GM18505 (cell line): ENCODE measurements around the gene DHCR7.

ENCODE experiments used
- ATAC-seq: cut with Tn5 transposase; IDR thresholded peaks from one replicate; pipeline ENCODE4 v1.9.1; 2021; ENCODE audit not compliant: unreplicated experiment
- POLR2A ChIP-seq: IDR thresholded peaks from 4 replicates; pipeline ENCODE4 v1.6.1; 2011; ENCODE audit warnings: borderline replicate concordance; ENCODE audit not compliant: insufficient read depth, insufficient read length; ENCODE audit errors: extremely low read depth

The DHCR7 gene

GRCh38 chr11:71395774-71396173 is 52.4 kb downstream of the DHCR7 start:
- ATAC-seq, result no peak
- TF ChIP-seq POLR2A, result no peak

DNA sequence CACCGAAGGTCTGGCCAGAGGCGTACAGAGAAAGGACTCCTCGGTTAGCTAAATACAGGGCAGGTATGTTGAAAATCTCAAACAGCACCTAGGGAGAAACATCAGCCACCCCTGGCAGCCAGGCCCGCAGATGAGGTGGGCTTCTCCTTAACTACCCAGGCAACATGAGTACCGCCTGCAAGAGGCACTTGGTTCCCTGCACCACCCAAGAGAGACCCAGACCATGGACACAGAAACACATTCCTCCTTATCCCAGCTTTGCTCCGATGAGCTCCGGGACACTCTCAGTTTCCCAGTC is 53.0 kb downstream of the DHCR7 start:
- no peak for ATAC-seq
- no peak for TF ChIP-seq POLR2A

GRCh38 chr11:71393283-71393682 is 54.9 kb downstream of the DHCR7 start:
- ATAC-seq, result no peak
- no peak for TF ChIP-seq POLR2A

GRCh38 chr11:71391796-71392195 is 56.4 kb downstream of the DHCR7 start:
- no peak for TF ChIP-seq POLR2A
- ATAC-seq, result no peak

GRCh38 chr11:71391352-71391751 is 56.8 kb downstream of the DHCR7 start:
- TF ChIP-seq POLR2A, result no peak
- ATAC-seq, result no peak

DNA sequence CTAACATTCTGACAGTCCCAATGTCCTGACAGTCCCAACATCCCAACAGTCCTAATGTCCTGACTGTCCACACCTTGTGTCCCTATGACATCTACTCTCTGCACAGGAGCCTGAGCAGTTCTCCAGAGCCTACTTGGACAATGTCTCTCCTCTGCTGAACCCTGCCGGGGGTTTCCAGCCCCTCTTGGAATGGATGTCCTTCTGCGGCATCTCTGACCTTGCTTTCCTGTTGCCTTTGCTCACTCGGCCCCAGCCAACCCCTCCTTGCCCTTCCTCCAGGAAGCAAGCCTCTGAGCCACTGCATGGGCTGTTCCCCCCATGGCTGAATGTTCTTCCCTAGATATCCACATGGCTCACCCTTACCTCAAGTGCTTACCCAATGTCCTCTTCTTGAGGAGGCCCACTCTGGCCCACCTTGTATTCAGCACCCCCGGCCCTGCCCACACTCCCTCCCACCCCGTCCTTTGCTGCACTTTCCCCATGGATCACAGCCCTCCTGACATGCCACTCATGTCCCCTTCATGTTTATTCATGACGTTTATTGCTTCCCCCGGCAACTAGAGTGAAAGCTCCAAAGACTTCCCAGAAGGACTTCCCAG is 59.5 kb downstream of the DHCR7 start:
- no peak for ATAC-seq
- no peak for TF ChIP-seq POLR2A

DNA sequence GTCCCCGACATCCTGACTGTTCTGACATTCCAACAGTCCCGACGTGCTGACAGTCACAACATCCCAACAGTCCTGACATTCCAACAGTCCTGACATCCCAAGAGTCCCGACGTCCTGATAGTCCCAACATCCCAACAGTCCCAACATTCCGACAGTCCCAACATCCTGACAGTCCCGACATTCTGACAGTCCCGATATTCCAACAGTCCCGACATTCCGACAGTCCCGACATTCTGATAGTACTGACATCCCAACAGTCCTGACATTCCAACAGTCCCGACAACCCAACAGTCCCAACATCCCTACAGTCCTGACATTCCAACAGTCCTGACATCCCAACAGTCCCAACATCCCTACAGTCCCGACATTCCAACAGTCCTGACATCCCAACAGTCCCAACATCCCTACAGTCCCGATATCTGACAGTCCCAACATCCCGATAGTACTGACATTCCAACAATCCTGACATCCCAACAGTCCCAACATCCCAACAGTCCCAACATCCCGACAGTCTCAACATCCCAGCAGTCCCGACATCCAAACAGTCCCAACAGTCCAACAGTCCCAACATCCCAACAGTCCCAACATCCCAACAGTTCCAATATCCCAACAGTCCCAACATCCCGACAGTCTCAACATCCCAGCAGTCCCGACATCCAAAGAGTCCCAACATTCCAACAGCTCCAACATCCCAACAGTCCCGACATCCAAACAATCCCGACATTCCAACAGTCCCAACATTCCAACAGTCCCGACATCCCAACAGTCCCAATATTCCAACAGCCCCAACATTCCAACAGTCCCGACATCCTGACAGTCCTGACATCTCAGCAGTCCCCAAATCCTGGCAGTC is 60.2 kb downstream of the DHCR7 start:
- ATAC-seq, result no peak

GRCh38 chr11:71387200-71387599 is 61.0 kb downstream of the DHCR7 start:
- ATAC-seq, result no peak
- no peak for TF ChIP-seq POLR2A

More for the DNA sequence above, 60.2 kb downstream of the DHCR7 start:
- TF ChIP-seq POLR2A, result no peak

GRCh38 chr11:71386202-71386601 is 62.0 kb downstream of the DHCR7 start:
- ATAC-seq, result no peak
- no peak for TF ChIP-seq POLR2A

GRCh38 chr11:71385091-71385490 is 63.1 kb downstream of the DHCR7 start:
- no peak for TF ChIP-seq POLR2A
- no peak for ATAC-seq

- no peak for TF ChIP-seq POLR2A
- ATAC-seq, result no peak
Measured at GRCh38 chr11:71384561-71384960, 63.6 kb downstream of the DHCR7 start.
